Epithelial cell of esophagus (primary cell): ENCODE measurements around the gene SETBP1.

Experiments used
- DNase-seq: peaks from one replicate; pipeline ENCODE4 v3.0.0; 2010; ENCODE audit warnings: low read depth
- H3K4me3 ChIP-seq: 2 replicates; pipeline ENCODE4 v1.5.1; 2011; ENCODE audit warnings: mild to moderate bottlenecking, low read length, control low read depth
- TF ChIP-seq, protein P1 (sequence below): IDR thresholded peaks from 2 replicates; pipeline ENCODE4 v1.5.1; 2011; ENCODE audit warnings: low read depth, mild to moderate bottlenecking, low read length, control low read depth, inconsistent platforms; ENCODE audit not compliant: insufficient read depth; ENCODE audit errors: missing control alignments

SETBP1 gene

GRCh38 chr18:44881461-44882162 is 200.9 kb downstream of the SETBP1 start:
- DNase-seq = no peak
- no peak overlapping the region for H3K4me3 ChIP-seq
- TF ChIP-seq, protein P1, sequence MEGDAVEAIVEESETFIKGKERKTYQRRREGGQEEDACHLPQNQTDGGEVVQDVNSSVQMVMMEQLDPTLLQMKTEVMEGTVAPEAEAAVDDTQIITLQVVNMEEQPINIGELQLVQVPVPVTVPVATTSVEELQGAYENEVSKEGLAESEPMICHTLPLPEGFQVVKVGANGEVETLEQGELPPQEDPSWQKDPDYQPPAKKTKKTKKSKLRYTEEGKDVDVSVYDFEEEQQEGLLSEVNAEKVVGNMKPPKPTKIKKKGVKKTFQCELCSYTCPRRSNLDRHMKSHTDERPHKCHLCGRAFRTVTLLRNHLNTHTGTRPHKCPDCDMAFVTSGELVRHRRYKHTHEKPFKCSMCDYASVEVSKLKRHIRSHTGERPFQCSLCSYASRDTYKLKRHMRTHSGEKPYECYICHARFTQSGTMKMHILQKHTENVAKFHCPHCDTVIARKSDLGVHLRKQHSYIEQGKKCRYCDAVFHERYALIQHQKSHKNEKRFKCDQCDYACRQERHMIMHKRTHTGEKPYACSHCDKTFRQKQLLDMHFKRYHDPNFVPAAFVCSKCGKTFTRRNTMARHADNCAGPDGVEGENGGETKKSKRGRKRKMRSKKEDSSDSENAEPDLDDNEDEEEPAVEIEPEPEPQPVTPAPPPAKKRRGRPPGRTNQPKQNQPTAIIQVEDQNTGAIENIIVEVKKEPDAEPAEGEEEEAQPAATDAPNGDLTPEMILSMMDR = no peak

DNA sequence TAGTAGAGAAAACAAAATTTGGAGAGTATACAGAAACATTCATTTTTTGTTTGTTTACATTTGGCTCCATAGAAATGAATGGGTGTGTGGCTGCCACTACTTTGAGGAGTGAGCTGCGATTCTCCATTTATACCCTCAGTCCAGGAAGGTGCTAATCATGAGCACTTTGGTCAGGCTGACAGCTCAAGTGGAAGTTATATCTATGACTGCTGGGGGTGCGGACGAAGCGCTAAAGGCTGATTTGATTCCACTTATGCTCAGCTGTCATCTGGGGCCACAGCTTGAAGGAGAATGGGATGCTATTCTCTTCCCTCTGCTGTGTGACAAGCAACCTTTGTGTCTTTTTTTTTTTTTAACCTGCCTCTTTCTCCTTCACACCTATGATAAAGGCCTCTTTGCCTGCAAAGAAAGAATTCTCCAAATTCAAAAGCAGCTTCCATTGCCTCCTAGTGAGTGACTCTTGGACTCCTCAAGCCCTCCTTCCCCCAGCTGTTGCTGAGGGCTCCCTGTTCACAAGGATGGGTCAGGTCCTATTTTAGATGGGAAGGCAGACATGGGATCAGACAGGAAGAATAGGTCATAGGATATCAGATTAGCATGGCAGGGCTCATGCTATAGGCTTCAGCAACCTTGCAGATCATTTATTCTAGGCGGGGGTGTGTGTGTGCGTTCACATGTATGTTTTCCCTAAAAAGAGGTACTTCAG is 201.6 kb downstream of the SETBP1 start:
- TF ChIP-seq, protein P1 = no peak
- no peak for DNase-seq
- no peak overlapping the region for H3K4me3 ChIP-seq

DNA sequence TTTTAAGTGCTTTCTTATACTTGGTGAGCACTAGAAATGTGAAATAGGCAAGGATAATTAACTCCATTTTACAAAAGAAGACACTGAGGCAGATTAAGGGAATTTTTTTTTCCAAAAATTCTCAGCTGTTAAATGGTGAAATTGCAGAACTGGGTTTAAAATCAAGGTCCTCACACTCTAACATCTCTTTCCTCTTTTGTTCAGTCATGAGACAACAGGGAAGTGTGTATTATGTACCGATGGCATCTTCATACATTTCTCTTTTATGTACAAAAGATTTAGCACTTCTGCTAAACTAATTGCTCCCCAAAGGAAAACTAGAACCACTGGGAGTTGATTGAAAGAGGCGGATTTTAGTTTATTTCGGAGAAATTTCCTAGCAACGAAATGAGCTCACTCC is 203.0 kb downstream of the SETBP1 start:
- H3K4me3 ChIP-seq = no peak overlapping the region
- TF ChIP-seq, protein P1 = no peak
- DNase-seq = no peak

DNA sequence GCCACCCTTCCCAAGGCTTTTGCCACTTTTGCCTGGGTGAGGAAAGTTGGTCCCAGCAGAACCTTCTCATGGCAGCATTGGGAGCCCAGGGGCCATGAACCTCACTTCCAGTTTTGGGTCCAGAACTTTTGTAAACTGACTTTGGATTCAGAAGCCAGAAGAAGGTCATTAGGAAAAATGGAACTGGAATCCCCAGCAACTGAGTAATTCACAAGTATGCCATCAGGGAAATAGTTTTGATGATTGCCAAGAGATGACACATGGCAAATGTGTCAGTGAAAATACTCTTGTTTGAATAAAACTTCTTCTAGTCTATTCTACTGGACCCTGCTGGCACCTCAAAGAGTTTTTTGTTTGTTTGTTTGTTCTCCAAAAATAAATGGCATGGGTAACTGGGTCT is 203.7 kb downstream of the SETBP1 start:
- no peak overlapping the region for H3K4me3 ChIP-seq
- TF ChIP-seq, protein P1 = no peak
- DNase-seq = peak; percentile 50

- no peak for DNase-seq
- H3K4me3 ChIP-seq = no peak overlapping the region
- TF ChIP-seq, protein P1 = no peak
Observed at GRCh38 chr18:44885507-44885906, 204.8 kb downstream of the SETBP1 start.

GRCh38 chr18:44887227-44887631 is 206.5 kb downstream of the SETBP1 start:
- DNase-seq = peak; percentile 96
- TF ChIP-seq, protein P1 = peak; percentile 15
- no peak overlapping the region for H3K4me3 ChIP-seq
